Suprapubic skin (tissue), 4 donors: ENCODE results near the gene FSTL1.

Experiments used
- EP300 ChIP-seq: sonication (generic); formaldehyde crosslinking; IDR thresholded peaks from one replicate; pipeline ENCODE4 v1.6.1; 2017; ENCODE audit warnings: antibody characterized with exemption
- POLR2A ChIP-seq, 2 donors: fragments of 450-650 bp; IDR thresholded peaks; one replicate each; pipeline ENCODE4 v1.6.1; 2017; ENCODE audit warnings: antibody characterized with exemption in 2 of 2, mild to moderate bottlenecking in 2 of 2, moderate library complexity in 2 of 2
- POLR2AphosphoS5 ChIP-seq, 3 donors: sonication (generic); formaldehyde crosslinking; IDR thresholded peaks; one replicate each; pipeline ENCODE4 v1.6.1; 2017; ENCODE audit warnings: antibody characterized with exemption in 3 of 3
- TF ChIP-seq, protein P1 (sequence below), 2 donors: fragments of 200-600 bp in 1 of 2; fragments of 450-650 bp in 1 of 2; sonication (generic) in 1 of 2; IDR thresholded peaks; one replicate each; pipeline ENCODE4 v1.5.1; 2016 to 2019; ENCODE audit warnings: antibody characterized with exemption in 2 of 2, mild to moderate bottlenecking in 1 of 2, moderate library complexity in 1 of 2

DNA sequence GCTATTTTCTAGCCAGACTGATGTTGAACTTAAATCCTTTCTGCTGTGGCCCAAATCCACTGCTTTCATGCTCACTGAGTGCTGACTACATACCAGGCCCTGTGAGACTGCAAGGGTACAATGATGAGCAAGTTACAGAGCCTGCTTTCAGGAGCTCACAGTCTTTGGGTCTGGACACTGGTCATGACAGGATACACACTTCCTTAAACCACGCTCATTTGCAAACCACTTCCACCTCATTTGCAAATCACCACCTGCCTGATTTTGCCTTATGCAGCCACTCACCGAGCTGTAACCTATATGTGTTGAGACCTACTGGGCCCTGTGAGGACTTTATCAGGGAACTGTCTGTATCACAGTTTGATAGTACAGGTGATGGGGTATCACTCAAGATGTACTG lies 51.4 kb downstream of the FSTL1 start:
- TF ChIP-seq, protein P1, sequence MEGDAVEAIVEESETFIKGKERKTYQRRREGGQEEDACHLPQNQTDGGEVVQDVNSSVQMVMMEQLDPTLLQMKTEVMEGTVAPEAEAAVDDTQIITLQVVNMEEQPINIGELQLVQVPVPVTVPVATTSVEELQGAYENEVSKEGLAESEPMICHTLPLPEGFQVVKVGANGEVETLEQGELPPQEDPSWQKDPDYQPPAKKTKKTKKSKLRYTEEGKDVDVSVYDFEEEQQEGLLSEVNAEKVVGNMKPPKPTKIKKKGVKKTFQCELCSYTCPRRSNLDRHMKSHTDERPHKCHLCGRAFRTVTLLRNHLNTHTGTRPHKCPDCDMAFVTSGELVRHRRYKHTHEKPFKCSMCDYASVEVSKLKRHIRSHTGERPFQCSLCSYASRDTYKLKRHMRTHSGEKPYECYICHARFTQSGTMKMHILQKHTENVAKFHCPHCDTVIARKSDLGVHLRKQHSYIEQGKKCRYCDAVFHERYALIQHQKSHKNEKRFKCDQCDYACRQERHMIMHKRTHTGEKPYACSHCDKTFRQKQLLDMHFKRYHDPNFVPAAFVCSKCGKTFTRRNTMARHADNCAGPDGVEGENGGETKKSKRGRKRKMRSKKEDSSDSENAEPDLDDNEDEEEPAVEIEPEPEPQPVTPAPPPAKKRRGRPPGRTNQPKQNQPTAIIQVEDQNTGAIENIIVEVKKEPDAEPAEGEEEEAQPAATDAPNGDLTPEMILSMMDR (IDR thresholded peaks at IDR 0.05): no peak
- TF ChIP-seq POLR2A (IDR thresholded peaks at IDR 0.05) (no peak), EP300 (no peak), POLR2AphosphoS5 (IDR thresholded peaks at IDR 0.05) (no peak)
